SH-SY5Y (cell line): ENCODE measurements around the gene GRM2.

ENCODE experiments used
- GATA2 ChIP-seq: IDR thresholded peaks from 2 replicates; pipeline ENCODE4 v1.6.1; 2011; ENCODE audit warnings: mild to moderate bottlenecking, low read depth, low read length
- GATA3 ChIP-seq: IDR thresholded peaks from 2 replicates; pipeline ENCODE4 v1.6.1; 2011; ENCODE audit warnings: low read depth, mild to moderate bottlenecking, low read length, moderate library complexity

DNA sequence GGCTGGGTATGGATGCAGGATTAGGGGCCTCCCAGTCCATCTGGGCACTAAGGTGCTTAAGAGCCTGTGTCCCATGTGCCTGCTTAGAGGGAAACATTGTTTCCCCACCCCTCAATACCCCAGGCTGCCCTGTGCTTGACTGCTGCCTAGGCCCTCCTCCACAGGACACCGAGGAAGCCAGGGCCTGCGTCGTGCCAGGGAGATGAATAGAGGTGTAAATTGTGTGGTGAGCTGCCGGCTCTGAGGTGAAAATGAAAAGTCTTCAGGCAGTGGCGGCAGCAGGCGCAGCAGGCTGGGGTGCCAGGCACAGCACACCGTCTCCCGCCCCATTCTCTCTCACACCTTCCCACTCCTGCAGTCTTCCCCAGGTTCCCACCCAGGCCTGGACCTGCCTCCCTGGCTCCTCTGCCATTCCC is 13.9 kb upstream of the GRM2 start:
- TF ChIP-seq GATA2 (no peak), GATA3 (no peak)
